Measurements from ENCODE around the gene INPP5A. TPM values are rescaled to one million over a fixed set of nuclear protein-coding genes. Genes with fewer than 3 reads are reported as not detected.

INPP5A gene
- total and polyA plus RNA-seq, 10 of the 15 experiments (the other 5 are each of a cell fraction or from before 2014, with no cell fraction given): 0.52 to 15.0 (median 6.3) TPM

DNA sequence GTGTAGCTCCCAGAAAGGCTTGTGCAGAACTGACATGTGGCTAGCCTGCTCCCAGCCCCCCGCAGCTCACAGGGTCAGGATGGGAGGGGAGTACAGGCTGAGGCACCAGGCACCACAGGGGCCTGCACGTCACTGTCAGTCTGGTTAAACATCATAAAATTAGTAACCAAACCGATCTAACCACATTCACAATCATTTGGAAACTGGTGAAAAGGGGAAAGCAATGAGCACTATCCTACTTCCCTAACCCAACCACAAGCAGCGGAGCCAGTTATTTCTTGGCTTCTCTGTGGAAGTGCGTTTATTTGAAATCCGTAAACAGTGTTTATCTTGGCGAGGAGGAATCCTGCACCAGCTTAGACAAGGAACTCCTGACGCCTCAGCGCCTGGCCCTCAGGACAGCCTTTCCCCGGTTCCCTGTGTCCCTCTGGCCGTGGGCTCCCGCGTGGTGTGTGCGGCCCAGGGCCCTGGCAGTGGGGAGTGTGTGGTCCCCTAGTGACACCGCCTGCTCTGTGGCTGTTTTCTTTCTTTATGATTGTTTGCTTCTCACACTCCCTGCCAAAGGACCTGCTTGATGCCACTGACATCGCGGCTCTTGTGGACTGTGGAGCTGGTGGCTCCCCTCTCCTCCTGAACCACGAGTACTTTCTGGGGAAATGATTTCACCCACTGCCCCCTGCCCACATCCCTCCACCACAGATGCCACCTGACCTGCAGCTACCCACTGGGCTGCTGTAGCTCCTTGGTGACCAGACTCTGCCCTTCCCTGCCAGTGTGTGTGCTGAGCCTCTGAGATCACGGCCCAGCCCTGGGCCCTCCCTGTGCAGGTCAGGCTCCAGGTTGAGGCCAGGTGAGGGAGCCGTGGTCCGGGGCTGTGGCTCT, 38.0 kb downstream of the INPP5A start (continued):
- TF ChIP-seq, protein P1, sequence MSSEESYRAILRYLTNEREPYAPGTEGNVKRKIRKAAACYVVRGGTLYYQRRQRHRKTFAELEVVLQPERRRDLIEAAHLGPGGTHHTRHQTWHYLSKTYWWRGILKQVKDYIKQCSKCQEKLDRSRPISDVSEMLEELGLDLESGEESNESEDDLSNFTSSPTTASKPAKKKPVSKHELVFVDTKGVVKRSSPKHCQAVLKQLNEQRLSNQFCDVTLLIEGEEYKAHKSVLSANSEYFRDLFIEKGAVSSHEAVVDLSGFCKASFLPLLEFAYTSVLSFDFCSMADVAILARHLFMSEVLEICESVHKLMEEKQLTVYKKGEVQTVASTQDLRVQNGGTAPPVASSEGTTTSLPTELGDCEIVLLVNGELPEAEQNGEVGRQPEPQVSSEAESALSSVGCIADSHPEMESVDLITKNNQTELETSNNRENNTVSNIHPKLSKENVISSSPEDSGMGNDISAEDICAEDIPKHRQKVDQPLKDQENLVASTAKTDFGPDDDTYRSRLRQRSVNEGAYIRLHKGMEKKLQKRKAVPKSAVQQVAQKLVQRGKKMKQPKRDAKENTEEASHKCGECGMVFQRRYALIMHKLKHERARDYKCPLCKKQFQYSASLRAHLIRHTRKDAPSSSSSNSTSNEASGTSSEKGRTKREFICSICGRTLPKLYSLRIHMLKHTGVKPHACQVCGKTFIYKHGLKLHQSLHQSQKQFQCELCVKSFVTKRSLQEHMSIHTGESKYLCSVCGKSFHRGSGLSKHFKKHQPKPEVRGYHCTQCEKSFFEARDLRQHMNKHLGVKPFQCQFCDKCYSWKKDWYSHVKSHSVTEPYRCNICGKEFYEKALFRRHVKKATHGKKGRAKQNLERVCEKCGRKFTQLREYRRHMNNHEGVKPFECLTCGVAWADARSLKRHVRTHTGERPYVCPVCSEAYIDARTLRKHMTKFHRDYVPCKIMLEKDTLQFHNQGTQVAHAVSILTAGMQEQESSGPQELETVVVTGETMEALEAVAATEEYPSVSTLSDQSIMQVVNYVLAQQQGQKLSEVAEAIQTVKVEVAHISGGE (CRISPR knock-in tag; IDR thresholded peaks at IDR 0.05): no peak
- TF ChIP-seq, protein P2, sequence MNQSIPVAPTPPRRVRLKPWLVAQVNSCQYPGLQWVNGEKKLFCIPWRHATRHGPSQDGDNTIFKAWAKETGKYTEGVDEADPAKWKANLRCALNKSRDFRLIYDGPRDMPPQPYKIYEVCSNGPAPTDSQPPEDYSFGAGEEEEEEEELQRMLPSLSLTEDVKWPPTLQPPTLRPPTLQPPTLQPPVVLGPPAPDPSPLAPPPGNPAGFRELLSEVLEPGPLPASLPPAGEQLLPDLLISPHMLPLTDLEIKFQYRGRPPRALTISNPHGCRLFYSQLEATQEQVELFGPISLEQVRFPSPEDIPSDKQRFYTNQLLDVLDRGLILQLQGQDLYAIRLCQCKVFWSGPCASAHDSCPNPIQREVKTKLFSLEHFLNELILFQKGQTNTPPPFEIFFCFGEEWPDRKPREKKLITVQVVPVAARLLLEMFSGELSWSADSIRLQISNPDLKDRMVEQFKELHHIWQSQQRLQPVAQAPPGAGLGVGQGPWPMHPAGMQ (IDR thresholded peaks at IDR 0.05; ENCODE audit: borderline replicate concordance): peak; percentile 15; the same call in 1 of the 2 replicates
- TF ChIP-seq MYB (IDR thresholded peaks at IDR 0.05; ENCODE audit: borderline replicate concordance, low read depth, low read length) (0 out of 2 replicates have a peak, but pooled peaks have one; percentile 28), RUNX3 (IDR thresholded peaks at IDR 0.05; ENCODE audit: low read length) (peak; percentile 99), EED (IDR thresholded peaks at IDR 0.05; ENCODE audit: low read depth) (peak; percentile 99), CBFB (IDR thresholded peaks at IDR 0.05; ENCODE audit: low read depth) (peak; percentile 93), TCF7 (IDR thresholded peaks at IDR 0.05; ENCODE audit: borderline replicate concordance) (no peak), RAD21 (IDR thresholded peaks at IDR 0.05; ENCODE audit: insufficient read depth, low read depth, low read length) (no peak), CHD2 (IDR thresholded peaks at IDR 0.05; ENCODE audit: borderline replicate concordance, low read depth, low read length) (peak; percentile 70), GATAD2B (conservative IDR thresholded peaks at IDR 0.05; ENCODE audit: low read depth) (peak; percentile 89), BMI1 (IDR thresholded peaks at IDR 0.05; ENCODE audit: borderline replicate concordance) (no peak), TCF12 (IDR thresholded peaks at IDR 0.05; ENCODE audit: low read depth, low read length) (peak; percentile 43; the same call in 1 of the 2 replicates), NR2C2 (IDR thresholded peaks at IDR 0.05; ENCODE audit: borderline replicate concordance, control insufficient read depth, insufficient read length, low read depth) (no peak), IRF4 (IDR thresholded peaks at IDR 0.05; ENCODE audit: low read depth, low read length) (peak; percentile 83), SREBF1 (IDR thresholded peaks at IDR 0.05; ENCODE audit: low read length) (no peak), SPI1 (IDR thresholded peaks at IDR 0.05; ENCODE audit: borderline replicate concordance, insufficient read depth, low read depth, low read length) (peak; percentile 87), JUNB (IDR thresholded peaks at IDR 0.05) (peak; percentile 95), MEF2A (IDR thresholded peaks at IDR 0.05; ENCODE audit: insufficient read depth, low read depth, low read length) (peak; percentile 70; the same call in 1 of the 2 replicates)
- TF ChIP-seq, protein P3, sequence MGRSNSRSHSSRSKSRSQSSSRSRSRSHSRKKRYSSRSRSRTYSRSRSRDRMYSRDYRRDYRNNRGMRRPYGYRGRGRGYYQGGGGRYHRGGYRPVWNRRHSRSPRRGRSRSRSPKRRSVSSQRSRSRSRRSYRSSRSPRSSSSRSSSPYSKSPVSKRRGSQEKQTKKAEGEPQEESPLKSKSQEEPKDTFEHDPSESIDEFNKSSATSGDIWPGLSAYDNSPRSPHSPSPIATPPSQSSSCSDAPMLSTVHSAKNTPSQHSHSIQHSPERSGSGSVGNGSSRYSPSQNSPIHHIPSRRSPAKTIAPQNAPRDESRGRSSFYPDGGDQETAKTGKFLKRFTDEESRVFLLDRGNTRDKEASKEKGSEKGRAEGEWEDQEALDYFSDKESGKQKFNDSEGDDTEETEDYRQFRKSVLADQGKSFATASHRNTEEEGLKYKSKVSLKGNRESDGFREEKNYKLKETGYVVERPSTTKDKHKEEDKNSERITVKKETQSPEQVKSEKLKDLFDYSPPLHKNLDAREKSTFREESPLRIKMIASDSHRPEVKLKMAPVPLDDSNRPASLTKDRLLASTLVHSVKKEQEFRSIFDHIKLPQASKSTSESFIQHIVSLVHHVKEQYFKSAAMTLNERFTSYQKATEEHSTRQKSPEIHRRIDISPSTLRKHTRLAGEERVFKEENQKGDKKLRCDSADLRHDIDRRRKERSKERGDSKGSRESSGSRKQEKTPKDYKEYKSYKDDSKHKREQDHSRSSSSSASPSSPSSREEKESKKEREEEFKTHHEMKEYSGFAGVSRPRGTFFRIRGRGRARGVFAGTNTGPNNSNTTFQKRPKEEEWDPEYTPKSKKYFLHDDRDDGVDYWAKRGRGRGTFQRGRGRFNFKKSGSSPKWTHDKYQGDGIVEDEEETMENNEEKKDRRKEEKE (IDR thresholded peaks at IDR 0.05): no peak
- TF ChIP-seq, protein P4, sequence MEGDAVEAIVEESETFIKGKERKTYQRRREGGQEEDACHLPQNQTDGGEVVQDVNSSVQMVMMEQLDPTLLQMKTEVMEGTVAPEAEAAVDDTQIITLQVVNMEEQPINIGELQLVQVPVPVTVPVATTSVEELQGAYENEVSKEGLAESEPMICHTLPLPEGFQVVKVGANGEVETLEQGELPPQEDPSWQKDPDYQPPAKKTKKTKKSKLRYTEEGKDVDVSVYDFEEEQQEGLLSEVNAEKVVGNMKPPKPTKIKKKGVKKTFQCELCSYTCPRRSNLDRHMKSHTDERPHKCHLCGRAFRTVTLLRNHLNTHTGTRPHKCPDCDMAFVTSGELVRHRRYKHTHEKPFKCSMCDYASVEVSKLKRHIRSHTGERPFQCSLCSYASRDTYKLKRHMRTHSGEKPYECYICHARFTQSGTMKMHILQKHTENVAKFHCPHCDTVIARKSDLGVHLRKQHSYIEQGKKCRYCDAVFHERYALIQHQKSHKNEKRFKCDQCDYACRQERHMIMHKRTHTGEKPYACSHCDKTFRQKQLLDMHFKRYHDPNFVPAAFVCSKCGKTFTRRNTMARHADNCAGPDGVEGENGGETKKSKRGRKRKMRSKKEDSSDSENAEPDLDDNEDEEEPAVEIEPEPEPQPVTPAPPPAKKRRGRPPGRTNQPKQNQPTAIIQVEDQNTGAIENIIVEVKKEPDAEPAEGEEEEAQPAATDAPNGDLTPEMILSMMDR (IDR thresholded peaks at IDR 0.05 in 2 of 3, conservative IDR thresholded peaks at IDR 0.05 in 1 of 3; ENCODE audit: control insufficient read depth in 2 of 3, extremely low read depth in 1 of 3, insufficient read depth in 1 of 3, low read depth in 3 of 3, low read length in 3 of 3): no peak

All from GM12878 (cell line).